A172 (cell line): ENCODE results near the gene IGFN1. TPM values are rescaled to one million over a fixed set of nuclear protein-coding genes. Genes with fewer than 3 reads are reported as not detected.

ENCODE experiments used
- DNase-seq: peaks from one replicate; pipeline ENCODE4 v3.0.0-alpha.2; 2015; ENCODE audit warnings: low spot score
- total RNA-seq: library from RNA; depleted of rRNA; stranded (reverse); fragments of >200 nt; shearing (Covaris generic); gene quantifications from 2 replicates; pipeline ENCODE4 v1.2.3, GENCODE V29; 2014; rRNA removed

IGFN1 gene
- total RNA-seq, 1 experiment from 2014 or later, result 20.7 TPM

DNA sequence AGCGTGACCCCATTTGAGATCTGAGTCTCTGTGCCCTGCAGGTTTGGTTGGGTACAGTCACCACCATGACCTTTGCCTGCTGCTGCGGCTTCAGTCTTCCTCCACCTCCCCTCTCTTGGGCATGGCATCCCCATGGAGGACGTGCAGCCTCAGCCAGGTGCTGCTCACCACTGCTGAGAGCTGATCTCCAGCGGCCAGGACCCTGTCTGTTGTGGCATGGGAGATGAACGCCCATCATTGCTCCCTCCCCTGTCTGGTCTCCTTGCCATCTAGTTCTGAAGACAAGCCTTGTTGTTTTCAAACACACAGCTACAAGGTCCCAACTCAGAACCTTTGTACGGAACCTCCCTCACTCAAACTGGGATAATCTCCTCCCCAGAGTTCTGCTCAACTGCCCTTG, 73.4 kb downstream of the IGFN1 start:
- no peak for DNase-seq

DNA sequence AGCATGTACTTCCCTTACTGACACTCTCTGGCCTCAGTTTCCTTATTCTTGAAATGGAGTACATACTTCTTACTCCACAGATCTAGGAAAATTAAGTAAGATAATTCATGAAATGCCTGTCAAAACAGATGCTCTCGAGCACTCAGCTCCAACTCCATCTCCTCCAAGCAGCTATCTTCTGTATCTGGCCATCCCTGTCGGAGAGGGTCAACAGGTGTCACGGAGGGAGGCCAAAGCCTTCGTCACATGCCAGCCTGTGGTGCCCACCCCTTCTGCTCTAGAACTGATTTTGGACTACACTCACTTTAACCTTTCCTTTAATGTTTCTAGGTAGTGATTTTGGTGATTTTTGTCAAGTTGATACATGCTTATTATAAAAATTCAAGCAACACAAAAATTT, 73.9 kb downstream of the IGFN1 start:
- no peak for DNase-seq

DNA sequence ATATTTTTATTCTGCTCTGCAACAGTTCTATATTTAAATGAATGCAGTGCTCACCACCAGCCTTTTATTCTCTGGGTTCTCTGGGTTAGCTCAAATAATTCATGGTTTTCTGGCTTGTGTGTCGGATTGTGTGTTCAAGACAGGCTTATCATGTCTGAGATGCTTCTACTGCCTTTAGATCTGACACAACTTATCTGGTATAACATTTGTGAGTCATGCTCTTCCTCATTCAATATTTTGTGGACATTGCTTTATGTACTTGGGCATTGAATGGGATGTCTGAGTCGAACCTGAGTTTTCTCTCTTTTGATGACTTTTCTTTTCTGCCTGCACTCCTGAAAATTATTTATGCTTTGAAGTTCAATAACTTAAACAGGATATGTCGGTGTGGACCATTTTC, 75.1 kb downstream of the IGFN1 start:
- no peak for DNase-seq

DNA sequence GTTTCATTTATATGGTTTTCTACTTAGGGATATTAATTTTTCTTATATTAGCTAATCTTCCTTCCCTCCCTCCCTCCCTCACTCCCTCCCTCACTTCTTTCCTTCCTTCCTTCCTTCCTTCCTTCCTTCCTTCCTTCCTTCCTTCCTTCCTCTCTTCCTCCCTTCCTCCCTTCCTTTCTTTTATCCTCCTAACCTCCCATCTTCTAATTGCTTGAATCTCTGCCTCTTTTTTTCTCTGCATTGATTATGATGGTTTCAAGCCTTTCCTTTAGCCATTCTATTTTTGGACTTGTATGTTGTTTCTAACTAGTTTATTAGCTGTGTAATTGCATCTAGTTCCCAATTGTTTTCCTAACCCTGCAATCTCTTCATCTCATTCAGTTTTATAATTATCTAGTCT, 75.7 kb downstream of the IGFN1 start:
- no peak for DNase-seq

DNA sequence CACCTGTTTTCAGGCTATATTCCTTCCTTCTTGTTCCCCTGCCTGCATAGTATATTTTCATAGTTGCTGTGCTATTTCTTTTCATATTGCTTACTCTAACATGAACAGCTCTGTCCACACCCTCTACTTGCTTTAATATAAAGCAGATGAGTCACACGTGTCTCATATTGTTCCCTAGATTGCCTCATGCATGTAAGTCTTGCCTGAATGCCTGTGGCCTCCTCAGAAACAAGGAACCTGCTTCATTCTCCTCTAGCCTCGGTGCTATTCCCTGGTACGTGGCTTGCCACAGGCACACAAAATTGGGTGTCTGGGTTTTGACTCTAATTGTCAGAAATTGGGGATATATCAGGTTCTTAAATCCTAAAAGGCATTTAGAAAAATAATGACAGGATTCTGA, 76.2 kb downstream of the IGFN1 start:
- DNase-seq, result peak; percentile 82

DNA sequence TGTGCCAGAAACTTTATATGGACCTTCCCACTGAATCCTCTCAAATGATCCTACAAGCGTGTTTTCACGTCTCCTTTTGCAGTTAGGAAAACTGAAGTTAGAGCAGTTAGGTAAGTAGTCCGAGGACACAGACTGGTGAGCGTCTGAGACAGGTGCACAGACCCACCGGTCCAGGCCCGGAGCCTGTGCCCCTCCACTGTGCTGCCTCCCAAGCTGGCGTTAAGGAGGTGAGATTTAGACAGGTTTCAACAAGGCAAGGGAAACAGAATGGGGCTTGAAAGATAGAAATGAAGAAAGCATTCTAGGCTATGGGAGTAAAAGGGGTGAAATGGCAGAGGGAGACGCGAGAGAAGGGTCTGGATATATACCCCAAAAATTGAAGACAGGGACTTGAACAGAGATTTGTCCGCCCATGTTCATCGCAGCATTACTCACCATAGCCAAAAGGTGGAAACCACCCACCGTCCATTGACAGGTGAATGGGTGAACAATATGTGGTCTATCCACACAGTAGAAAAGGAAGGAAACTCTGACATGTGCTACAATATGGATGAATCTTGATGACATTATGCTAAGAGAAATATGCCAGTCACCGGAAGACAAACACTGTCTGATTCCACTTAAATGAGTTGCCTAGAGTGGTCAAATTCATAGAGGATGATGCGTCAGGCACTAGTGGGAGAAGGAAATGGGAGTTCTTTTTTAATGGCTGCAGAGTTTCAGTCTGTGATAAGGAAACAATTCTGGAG, 77.0 kb downstream of the IGFN1 start:
- peak; percentile 85 for DNase-seq

DNA sequence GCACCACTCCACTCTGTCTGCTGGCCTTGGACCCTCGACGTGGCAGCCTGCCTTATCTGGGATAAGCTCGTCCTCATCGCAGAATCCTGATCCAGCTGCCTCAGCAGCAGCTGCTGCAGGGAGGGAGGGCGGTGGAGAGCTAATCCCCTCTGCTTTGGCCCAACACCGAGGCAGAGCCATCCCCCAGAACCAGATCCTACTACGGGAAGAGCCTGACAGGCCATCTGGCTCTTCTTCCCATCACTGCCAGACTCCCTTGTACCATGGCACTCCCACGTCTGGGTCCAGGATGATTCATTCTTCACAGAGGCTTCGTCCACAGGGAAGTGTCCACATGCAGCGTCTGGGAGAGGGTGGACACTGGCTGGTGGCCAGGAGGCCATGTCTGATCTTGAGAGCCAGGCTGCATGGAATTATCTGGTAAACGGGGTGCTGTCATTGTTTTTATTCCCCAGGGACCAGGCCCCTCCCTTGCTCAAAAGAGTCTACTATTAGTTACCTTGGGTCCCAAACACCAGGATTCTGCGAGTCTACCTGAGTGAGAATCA, 78.1 kb downstream of the IGFN1 start:
- peak; percentile 89 for DNase-seq

DNA sequence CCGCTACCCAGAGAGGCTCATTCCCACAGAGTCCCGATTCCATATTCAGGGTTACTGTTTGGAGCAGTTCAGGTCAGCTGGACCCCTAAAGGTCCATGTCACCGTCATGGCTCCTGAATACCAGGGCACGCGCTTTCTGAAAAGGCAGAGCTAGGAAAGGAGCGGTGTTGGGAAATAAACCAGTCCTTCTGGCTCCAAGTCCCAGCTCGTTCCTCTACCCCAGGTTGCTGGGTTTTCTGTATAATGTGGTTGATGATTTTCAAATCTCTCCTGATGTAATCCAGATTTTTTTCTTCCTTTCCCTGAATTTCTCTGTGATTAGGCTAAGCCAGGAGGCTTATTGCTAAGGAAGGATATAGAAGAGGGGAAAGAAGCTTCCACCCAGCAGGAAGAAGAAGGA, 78.7 kb downstream of the IGFN1 start:
- no peak for DNase-seq

DNA sequence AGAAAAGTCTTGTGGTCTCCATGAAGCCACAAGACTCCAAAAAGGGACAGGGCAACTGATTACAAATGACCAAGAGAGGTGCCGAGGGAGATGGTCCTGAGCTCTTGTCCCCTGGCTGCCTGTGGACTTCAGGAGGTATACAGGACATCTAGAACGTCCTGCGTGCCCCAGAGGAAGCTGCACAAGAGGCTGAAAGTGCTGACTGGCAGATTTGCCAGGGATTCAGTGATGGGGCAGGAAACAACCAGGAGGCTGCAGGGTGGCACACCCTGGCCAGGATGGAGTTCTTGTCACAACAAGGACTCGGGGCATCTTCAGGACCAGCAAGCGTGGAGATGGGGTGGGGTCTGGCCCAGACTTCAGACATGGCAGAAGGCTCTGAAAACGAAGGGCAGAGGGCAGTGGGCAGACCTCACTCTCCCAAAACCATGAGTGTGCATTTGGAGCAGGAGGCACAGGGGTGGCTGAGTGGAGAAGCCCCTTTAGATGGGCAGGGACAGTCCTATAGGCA, 79.3 kb downstream of the IGFN1 start:
- DNase-seq, result no peak

DNA sequence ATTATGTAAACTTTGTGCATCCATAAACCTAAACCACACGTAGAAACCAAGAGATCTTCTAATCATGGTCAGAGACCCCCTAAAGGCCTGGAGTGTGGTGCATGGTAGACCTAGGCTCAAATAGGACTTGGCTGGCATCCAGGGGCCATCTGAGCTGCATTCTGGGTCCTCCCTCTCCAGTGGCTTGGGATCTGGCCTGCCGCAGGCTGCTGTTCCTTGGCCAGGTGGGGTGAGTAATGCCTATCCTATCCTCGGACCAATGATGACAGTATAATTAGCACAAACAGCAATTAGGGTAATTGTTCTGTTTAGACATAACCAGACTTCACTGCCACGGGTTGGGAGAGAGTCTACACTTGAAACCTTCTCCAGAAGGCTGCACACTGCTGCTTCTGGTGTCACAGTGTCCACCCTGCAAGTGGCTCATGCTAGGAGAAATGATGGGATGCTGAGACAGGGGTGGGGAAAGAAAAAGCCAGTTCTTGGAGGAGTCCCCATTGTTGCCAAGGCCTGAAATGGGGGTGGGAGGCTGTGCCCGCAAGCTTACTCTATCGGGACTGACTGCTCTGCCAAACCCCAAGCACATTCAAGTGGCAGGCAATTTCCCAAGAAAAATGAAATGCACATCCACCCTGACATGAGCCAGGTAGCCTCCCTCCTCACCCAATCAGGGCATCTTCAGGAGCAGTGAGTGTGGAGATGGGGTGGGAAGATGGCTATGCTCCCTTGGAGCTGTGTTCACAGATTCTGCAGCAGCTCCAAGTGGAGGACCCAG, 80.2 kb downstream of the IGFN1 start:
- no peak for DNase-seq

DNA sequence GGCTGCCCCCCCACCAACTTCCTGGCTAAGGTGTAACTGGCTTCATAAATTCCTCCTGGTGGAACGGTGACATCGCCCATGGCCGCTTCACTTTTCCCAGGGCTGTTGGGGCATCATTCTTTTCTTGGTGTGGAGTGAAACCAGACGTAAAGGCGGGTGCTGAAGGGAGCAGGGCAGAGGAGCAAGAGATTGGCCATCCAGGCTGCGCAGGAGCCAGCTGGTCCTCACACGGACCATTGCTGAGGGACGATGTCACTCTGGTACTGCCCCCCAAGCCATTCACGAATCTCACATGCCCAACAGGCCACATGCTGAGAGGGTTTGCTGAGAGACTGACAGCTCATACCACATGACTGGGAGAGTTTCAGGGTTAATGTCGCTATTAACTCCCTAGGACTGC, 82.2 kb downstream of the IGFN1 start:
- DNase-seq, result peak; percentile 60

DNA sequence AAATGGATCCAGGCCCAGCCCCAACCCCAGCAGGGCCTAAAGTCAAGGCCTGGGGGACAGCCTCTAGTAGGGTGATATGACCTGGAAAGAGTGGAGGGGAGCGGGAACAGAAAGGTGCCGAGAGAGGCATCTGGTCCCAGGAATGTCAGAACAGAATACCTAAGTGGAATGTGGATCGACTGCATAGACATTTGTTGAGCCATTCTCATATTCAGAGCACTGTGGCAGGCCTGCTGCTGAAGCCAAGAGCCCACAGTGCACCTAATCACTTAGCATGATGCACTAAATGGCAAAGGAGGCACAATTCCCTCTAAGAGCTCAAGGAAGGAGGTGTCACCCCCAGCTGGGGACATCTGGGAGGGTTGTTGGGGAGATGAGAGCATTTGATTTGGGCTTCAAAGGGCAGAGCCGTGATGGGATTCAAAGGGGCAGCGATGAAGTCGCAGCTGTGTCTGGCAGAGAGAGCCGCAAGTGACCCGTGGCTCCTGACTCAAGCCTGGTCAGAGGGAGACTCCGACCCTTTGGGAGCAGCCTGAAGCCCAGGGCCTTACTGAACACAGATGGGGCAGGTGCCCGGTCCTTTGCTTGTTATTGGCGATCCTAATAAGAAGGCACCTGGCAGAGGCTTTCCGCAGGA, 84.1 kb downstream of the IGFN1 start:
- no peak for DNase-seq

DNA sequence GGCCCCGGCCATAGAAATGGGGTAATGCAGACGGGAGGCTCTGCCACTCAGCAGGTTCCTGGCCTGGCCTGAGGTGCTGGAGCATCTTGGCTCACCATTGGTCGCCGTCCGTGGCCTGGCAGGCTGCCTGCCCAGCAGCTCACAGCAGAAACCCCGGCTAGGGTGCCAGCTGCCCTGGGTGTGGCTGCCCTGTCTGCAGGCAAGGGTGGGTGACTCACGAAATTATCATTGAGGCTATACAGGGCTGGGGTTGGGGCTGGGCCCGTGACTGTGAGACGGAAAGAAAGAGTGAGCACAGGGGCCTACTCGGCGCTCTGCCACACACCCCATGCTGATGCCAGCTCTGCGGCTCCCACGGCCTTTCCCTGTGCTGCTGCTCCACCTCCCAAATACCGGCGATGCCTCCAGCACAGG, 84.6 kb downstream of the IGFN1 start:
- peak; percentile 99 for DNase-seq

DNA sequence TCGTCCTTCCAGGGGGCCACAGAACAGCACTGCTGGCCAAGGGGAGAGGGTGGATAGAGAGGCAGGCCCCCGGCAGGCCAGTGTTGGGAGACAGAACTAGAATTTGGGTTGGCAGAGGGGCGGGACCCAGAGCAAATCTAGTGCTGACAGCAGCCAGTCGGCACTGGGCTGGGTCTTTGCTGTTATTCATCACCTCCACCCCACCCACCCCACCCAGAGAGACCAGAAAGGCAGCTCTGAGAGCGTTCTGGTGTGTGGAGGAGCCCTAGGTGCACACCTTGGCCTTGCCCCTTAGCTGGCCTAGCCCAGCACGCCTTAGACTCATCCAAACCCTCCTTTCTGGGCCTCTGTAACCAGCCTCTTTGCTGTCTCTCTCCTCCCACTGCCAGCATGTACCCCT, 86.3 kb downstream of the IGFN1 start:
- no peak for DNase-seq

DNA sequence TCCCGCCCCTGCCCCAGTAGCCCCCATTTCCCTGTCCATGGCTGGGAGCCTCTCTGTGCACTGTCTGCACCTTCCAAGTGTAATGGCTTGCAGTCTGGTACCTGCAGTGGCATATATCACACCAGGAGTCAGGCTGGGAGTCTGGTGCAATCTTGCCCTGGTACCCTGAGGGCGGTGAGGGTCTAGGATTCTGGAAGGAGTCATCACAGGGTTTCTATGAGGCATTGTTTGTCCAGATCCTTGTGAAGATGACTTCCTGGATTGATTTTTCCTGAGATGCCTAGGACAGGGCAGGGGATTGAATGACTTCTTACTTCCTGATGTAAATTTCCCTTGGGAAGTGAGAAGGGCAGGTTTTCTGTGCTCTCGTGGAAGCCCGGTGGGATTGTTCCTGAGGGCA, 86.8 kb downstream of the IGFN1 start:
- DNase-seq, result no peak

Other genes starting within 250 kb of the IGFN1 start
- 1.2 and 2.0 TPM in 2 replicates for gene KIF21B, start 167.1 kb upstream of the IGFN1 start, total RNA-seq
- gene CACNA1S, start 78.4 kb upstream of the IGFN1 start, total RNA-seq, result not detected in 2 replicates
- not detected in 2 replicates for gene ASCL5, start 63.6 kb upstream of the IGFN1 start, total RNA-seq
- 202 and 213 TPM in 2 replicates for gene TMEM9, start 36.4 kb upstream of the IGFN1 start, total RNA-seq
- not detected in 2 replicates for gene PKP1, start 92.7 kb downstream of the IGFN1 start, total RNA-seq
- gene TNNT2, start 186.9 kb downstream of the IGFN1 start, total RNA-seq, result 0.45 and 2.9 TPM in 2 replicates
- gene LAD1, start 208.5 kb downstream of the IGFN1 start, total RNA-seq, result 0.67 TPM in 1 of 2 replicates, not detected in the other
- not detected in 2 replicates for gene TNNI1, start 230.9 kb downstream of the IGFN1 start, total RNA-seq